Nephron progenitor cell (in vitro differentiated cells): ENCODE data around the gene SPATA2L.

ENCODE experiments used
- DNase-seq: peaks from one replicate; pipeline ENCODE4 v3.0.0; 2021
- H3K27ac Mint-ChIP-seq: 2 replicates; pipeline ENCODE4 v1.8.0; 2021; ENCODE audit warnings: mild to moderate bottlenecking, moderate library complexity, mixed read lengths
- H3K27me3 Mint-ChIP-seq: 2 replicates; pipeline ENCODE4 v1.8.0; 2021; ENCODE audit warnings: mild to moderate bottlenecking, low read depth, mixed read lengths; ENCODE audit not compliant: poor library complexity
- H3K36me3 Mint-ChIP-seq: 2 replicates; pipeline ENCODE4 v1.8.0; 2021; ENCODE audit warnings: low read depth, mixed read lengths
- H3K4me1 Mint-ChIP-seq: 2 replicates; pipeline ENCODE4 v1.8.0; 2021; ENCODE audit warnings: mixed read lengths
- H3K4me3 Mint-ChIP-seq: 2 replicates; pipeline ENCODE4 v1.8.0; 2021; ENCODE audit warnings: mild to moderate bottlenecking, moderate library complexity, mixed read lengths
- H3K9me3 Mint-ChIP-seq: 2 replicates; pipeline ENCODE4 v1.8.0; 2021; ENCODE audit warnings: mild to moderate bottlenecking, moderate library complexity, mixed read lengths
- TF ChIP-seq, protein P1 (sequence below): fragments of 200-600 bp; sonication (generic); IDR thresholded peaks from 2 replicates; pipeline ENCODE4 v1.5.0; 2021; ENCODE audit warnings: antibody characterized with exemption

Gene SPATA2L

DNA sequence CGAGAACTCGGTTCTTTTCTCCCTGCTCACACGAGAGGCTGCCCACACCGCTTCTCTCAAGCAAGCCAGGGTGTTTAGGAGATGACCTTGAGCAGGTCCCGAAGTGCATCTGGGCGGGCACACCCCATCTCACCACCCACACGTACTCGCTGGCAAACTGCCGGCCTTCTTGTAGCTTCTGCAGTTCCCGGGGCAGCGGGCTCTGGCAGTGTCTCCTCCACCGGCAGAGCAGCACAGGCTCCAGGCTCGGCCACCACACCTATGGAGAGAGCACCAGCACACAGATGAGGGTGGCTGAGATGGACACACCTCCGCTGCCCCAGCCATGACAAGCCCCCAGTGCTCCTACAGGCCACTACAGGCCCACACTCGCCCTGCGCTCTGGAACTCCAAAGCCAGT is 43.3 kb upstream of the SPATA2L start:
- peak overlapping the region; percentile 51 for H3K27ac Mint-ChIP-seq
- no peaks in the 10 kb centered on the region for H3K9me3 Mint-ChIP-seq
- DNase-seq = no peak
- no peaks in the 10 kb centered on the region for H3K4me1 Mint-ChIP-seq
- H3K36me3 Mint-ChIP-seq = peaks cover 43% of the 10 kb centered on the region
- TF ChIP-seq, protein P1, sequence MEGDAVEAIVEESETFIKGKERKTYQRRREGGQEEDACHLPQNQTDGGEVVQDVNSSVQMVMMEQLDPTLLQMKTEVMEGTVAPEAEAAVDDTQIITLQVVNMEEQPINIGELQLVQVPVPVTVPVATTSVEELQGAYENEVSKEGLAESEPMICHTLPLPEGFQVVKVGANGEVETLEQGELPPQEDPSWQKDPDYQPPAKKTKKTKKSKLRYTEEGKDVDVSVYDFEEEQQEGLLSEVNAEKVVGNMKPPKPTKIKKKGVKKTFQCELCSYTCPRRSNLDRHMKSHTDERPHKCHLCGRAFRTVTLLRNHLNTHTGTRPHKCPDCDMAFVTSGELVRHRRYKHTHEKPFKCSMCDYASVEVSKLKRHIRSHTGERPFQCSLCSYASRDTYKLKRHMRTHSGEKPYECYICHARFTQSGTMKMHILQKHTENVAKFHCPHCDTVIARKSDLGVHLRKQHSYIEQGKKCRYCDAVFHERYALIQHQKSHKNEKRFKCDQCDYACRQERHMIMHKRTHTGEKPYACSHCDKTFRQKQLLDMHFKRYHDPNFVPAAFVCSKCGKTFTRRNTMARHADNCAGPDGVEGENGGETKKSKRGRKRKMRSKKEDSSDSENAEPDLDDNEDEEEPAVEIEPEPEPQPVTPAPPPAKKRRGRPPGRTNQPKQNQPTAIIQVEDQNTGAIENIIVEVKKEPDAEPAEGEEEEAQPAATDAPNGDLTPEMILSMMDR = no peak
- H3K27me3 Mint-ChIP-seq = no peaks in the 10 kb centered on the region
- no peak overlapping the region for H3K4me3 Mint-ChIP-seq

DNA sequence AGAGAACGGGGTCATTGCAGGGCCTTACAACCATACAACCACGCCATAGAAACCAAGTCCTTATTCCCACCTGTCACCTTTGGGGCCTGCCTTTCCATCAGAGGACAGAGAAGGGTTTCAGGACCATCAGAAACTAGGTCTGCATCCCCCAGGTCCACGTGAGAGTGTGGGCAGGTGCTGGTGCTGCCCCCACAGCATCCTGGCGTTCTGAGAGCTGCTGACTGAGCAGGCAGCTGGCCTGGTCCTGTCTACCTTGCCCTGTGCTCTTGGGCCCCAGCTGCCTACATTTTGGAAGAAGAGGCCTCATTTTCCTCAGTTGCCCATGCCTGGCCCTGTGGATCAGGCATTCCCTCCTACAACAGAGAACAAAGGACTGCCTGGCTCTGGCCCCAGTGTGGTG is 41.4 kb upstream of the SPATA2L start:
- Mint-ChIP-seq H3K4me3 (no peak overlapping the region), H3K36me3 (peaks cover 39% of the 10 kb centered on the region), H3K4me1 (no peaks in the 10 kb centered on the region), H3K27me3 (no peaks in the 10 kb centered on the region), H3K27ac (peak overlapping the region; percentile 91), H3K9me3 (no peaks in the 10 kb centered on the region)
- TF ChIP-seq, protein P1 = no peak
- no peak for DNase-seq

DNA sequence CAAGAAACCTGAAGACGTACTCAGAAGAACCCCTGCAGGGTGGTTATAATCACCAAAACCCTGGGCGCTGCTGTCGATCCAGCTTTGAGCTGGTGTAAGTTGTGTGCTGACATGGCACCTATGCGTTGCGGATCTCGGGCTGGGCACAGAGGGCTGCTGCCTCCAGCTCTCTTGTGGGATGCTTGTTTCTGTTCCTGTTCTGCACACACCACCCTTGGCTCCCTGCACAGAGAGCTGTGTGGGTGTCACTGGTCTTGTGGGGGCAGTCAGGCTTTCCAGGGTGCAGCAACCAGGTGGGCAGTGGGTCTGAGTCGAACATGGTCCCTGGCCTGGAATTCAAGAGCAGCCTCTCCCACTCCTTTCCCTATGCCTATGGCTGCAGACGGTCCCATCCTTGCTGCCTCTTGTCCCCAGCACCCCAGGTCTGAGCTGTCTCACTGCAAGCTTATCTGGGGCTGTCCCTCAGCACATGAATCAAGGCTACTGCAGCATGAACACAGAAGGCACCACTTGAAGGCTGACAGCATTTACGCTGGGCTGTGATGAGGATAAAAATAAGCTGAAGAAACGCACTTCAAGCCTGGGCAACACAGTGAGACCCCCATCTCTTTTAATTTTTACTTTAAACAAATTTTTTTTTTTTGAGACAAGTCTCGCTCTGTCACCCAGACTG is 40.0 kb upstream of the SPATA2L start:
- Mint-ChIP-seq H3K4me3 (no peak overlapping the region), H3K4me1 (no peaks in the 10 kb centered on the region), H3K9me3 (no peaks in the 10 kb centered on the region), H3K27ac (peak overlapping the region; percentile 39), H3K36me3 (peaks cover 50% of the 10 kb centered on the region), H3K27me3 (no peaks in the 10 kb centered on the region)
- TF ChIP-seq, protein P1 = no peak
- DNase-seq = no peak

DNA sequence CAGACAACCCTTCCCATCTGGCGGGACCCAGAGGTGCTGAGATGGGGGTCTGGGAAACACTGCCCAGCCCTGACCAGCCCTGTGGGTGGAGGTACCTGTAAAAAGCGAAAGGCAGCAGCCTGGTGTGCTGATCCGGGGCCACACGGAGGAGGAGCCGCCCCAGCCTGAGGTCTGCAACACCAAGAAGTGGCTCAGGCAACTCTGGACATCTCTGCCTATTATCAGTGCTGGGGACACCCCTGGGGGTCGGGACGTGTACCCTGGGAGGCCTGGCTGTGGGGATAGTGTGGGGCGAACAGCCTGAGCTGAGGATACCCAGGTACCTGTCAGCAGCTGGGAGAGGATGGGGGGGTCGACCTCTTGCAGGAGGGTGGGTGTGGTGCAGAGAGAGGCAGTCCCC is 37.9 kb upstream of the SPATA2L start:
- TF ChIP-seq, protein P1 = no peak

DNA sequence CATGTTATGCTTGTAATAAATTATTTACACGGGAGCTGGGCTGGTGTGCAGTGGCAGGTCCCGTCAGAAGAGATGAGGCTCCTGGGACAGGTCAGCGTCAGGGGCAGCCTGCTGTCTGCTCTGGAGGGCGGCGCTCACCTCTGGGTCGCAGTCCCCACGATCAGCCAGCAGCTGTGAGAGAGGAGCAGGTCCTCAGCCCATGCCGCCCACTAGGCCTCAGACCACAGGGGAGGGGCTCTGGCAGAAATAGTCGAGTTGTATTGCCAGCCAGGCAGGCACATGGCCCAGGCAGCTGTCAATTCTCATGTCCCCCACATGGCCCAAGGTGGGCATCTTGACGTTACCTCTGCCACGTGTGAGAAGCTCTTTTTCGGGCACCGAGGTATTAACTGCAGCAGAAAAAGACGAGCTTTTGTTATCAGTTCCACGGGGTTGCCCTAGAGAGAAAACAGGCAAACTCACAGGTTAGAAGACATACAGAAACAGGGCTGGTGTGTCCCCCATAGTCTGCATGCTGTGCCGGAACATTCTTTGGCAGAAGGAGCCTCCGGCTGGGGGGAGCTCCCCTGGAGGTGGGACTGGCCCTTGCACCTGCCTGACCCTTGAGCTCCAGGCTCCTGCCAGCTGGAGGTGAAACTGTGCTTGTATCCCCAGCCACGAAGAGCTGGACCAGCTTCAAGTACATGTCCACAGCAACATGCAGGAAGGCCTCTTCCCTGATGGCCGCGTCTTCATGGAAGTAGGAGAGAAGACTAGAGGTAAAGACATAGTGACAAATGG is 37.2 kb upstream of the SPATA2L start:
- no peaks in the 10 kb centered on the region for H3K4me1 Mint-ChIP-seq
- no peak for DNase-seq
- H3K9me3 Mint-ChIP-seq = no peaks in the 10 kb centered on the region
- TF ChIP-seq, protein P1 = no peak
- peak overlapping the region; percentile 69 for H3K27ac Mint-ChIP-seq
- peaks cover 64% of the 10 kb centered on the region for H3K36me3 Mint-ChIP-seq
- no peaks in the 10 kb centered on the region for H3K27me3 Mint-ChIP-seq
- no peak overlapping the region for H3K4me3 Mint-ChIP-seq

More for the DNA sequence above, 37.9 kb upstream of the SPATA2L start:
- H3K4me1 Mint-ChIP-seq = no peaks in the 10 kb centered on the region
- DNase-seq = no peak
- no peaks in the 10 kb centered on the region for H3K9me3 Mint-ChIP-seq
- peaks cover 60% of the 10 kb centered on the region for H3K36me3 Mint-ChIP-seq
- no peak overlapping the region for H3K27ac Mint-ChIP-seq
- no peak overlapping the region for H3K4me3 Mint-ChIP-seq
- H3K27me3 Mint-ChIP-seq = no peaks in the 10 kb centered on the region

DNA sequence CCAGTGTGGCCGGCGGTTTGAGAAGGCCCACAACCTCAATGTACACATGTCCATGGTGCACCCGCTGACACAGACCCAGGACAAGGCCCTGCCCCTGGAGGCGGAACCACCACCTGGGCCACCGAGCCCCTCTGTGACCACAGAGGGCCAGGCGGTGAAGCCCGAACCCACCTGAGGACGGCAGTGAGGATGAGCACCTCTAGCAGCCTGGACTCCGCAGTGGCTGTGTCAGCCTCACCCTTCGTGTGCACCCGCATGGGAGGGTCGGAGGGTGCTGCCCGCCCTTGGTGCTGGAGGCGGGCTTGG is 36.5 kb upstream of the SPATA2L start:
- no peak for DNase-seq
- no peak overlapping the region for H3K27ac Mint-ChIP-seq
- peaks cover 67% of the 10 kb centered on the region for H3K36me3 Mint-ChIP-seq

More for the DNA sequence above, 36.5 kb upstream of the SPATA2L start:
- TF ChIP-seq, protein P1 = no peak
- H3K4me1 Mint-ChIP-seq = no peaks in the 10 kb centered on the region
- no peak overlapping the region for H3K4me3 Mint-ChIP-seq
- no peaks in the 10 kb centered on the region for H3K9me3 Mint-ChIP-seq
- no peaks in the 10 kb centered on the region for H3K27me3 Mint-ChIP-seq
